IPS-18c (cell line): ENCODE measurements around the gene RALY.
"Not testable (repeated sequence)": the region's sequence is repeated elsewhere in the genome, so short reads cannot be mapped to it uniquely, and the experiment has no call there.

ENCODE experiments used
- H3K4me3 ChIP-seq: 2 replicates; pipeline ENCODE4 v1.7.0; 2013; ENCODE audit warnings: low read depth, mild to moderate bottlenecking, low read length, moderate library complexity; ENCODE audit not compliant: insufficient read depth
- H3K9me3 ChIP-seq: one replicate; pipeline ENCODE4 v1.6.1; 2013; ENCODE audit warnings: mild to moderate bottlenecking, low read length, moderate library complexity; ENCODE audit not compliant: control insufficient read depth, insufficient read depth

Gene RALY

DNA sequence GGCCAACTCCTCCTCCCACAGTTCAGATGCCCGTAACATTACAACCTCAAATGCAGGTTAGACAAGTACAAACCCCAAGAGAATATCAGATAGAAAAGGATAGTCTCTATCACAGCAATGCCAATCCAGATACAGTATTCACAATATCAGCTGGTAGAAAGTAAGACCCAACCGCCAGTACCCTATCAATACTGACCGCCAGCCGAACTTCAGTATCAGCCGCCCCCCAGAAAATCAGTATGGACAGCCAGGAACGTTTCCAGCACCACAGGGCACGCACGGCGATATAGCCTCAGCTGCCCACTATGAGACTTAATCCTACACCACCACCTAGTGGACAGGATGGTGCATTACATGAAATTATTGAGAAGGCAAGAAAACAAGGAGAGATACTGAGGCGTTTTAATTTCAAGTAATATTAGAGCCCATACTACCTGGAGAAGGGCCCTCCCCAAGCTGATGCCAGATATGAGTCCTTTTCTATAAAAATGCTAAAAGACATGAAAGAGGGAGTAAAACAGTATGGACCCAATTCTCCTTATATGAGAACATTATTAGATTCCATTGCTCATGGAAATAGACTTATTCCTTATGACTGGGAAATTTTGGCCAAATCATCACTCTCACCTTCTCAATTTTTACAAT, 135.9 kb downstream of the RALY start:
- H3K9me3 ChIP-seq, result peaks cover 5% of the 10 kb centered on the region
- no peak overlapping the region for H3K4me3 ChIP-seq

DNA sequence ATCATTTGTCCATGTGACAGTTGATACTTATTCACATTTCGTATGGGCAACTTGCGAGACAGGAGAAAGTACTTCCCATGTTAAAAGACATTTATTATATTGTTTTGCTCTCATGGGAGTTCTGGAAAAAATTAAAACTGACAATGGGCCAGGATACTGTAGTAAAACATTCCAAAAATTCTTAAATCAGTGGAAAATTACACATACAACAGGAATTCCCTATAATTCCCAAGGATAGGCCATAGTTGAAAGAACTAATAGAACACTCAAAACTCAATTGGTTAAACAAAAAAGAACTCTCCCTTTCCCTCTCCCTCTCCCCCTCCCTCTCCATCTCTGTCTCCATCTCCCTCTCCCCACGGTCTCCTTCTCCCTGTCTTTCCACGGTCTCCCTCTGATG, 137.8 kb downstream of the RALY start:
- Histone ChIP-seq H3K9me3 (peaks cover 5% of the 10 kb centered on the region), H3K4me3 (no peak overlapping the region)

DNA sequence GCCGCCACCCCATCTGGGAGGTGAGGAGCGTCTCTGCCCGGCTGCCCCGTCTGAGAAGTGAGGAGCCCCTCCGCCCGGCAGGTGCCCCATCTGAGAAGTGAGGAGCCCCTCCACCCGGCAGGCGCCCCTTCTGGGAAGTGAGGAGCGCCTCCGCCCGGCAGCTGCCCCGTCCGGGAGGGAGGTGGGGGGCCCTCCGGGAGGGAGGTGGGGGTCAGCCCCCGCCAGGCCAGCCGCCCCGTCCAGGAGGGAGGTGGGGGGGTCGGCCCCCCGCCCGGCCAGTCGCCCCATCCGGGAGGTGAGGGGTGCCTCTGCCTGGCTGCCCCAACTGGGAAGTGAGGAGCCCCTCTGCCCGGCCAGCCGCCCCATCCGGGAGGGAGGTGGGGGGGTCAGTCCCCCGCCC, 138.8 kb downstream of the RALY start:
- not testable (repeated sequence) for H3K4me3 ChIP-seq, H3K9me3 ChIP-seq

DNA sequence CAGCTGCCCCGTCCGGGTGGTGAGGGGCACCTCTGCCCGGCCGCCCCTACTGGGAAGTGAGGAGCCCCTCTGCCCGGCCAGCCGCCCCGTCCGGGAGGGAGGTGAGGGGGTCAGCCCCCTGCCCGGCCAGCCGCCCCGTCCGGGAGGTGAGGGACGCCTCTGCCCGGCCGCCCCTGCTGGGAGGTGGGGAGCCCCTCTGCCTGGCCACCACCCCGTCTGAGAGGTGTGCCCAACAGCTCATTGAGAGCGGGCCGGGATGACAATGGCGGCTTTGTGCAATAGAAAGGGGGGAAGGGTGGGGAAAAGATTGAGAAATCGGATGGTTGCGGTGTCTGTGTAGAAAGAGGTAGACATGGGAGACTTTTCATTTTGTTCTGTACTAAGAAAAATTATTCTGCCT, 139.2 kb downstream of the RALY start:
- H3K9me3 ChIP-seq, result not testable (repeated sequence)

DNA sequence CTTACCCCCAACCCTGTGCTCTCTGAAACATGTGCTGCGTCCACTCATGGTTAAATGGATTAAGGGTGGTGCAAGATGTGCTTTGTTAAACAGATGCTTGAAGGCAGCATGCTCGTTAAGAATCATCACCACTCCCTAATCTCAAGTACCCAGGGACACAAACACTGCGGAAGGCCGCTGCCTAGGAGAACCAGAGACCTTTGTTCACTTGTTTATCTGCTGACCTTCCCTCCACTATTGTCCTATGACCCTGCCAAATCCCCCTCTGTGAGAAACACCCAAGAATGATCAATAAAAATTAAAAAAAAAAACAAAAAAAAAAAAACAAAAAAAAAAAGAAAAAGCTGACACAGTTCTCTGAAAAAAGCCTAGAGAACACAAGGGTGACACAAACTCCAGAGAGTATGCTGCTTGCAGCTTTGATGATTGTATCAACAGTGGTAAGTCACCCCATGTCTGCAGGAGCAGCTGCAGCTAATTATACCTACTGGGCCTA, 139.7 kb downstream of the RALY start:
- H3K9me3 ChIP-seq, result not testable (repeated sequence)

More for the DNA sequence above, 139.2 kb downstream of the RALY start:
- H3K4me3 ChIP-seq, result not testable (repeated sequence)

More for the DNA sequence above, 139.7 kb downstream of the RALY start:
- not testable (repeated sequence) for H3K4me3 ChIP-seq
